ENCODE results near the gene TRIM74. TPM values are rescaled to one million over a fixed set of nuclear protein-coding genes. Genes with fewer than 3 reads are reported as not detected.
"Not testable (repeated sequence)": the region's sequence is repeated elsewhere in the genome, so short reads cannot be mapped to it uniquely, and the experiment has no call there.

Gene TRIM74
- total RNA-seq (2014; rRNA removed; shearing (Covaris generic)) (not detected in 2 replicates), polyA plus RNA-seq (2016; fragmentation: Nextera tagmentation; extraction: Ambion mirVana) (not detected in 2 replicates)

DNA sequence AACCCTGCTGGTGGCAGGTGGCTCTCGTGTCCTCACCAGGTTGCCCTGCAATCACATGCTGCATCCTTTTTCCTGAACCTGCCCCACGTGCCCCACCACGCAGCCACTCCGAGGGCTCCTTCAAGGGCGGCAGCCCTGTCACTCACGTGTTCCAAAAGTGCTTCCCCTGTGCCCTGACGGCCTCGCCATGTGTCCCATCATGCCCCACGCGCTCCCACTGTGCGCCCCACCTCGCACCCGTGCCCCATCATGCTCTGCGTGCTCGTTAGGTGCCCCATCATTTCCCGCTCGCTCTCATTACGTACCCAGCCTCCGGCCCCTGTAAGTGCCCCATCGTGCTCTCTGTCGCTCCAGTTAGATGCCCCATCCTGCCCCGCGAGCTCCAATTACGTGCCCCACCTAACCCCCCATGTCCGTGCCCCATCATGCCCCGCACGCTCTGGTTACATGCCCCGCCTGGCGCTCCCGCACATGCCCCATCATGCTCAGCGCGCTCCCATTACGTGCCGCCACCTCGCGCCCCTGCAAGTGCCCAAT, at the start of gene TRIM74:
Gene TRIM74, minus strand, starts transcription at position 487 of the 537 bp plus-strand sequence. CDS start 3,309 bp downstream, outside the sequence.
- H3K4me2 ChIP-seq (ENCODE audit: unreplicated experiment); H3K9me3 ChIP-seq (ENCODE audit: low read depth); H3K36me3 ChIP-seq (ENCODE audit: low read depth); DNase-seq; in situ Hi-C loops (cut with MboI); H3K9me2 ChIP-seq (ENCODE audit: insufficient read depth); H3K27me3 ChIP-seq (replicated peaks; ENCODE audit: insufficient read depth); H3F3A ChIP-seq (ENCODE audit: insufficient read depth); H3K4me3 ChIP-seq; H3K27ac ChIP-seq; H3K79me2 ChIP-seq (ENCODE audit: insufficient read depth); H4K20me1 ChIP-seq (ENCODE audit: insufficient read depth); H3K9ac ChIP-seq; H3K4me1 ChIP-seq (ENCODE audit: insufficient read depth); H2AFZ ChIP-seq: not testable (repeated sequence)
- 61% methylated on average over 13 of the region's 36 CpGs; no CpG with 5 or more reads in 1 of the 2 experiments for WGBS, 2 experiments (ENCODE audit: low coverage in 1 of 2, low lambda C conversion rate in 2 of 2, missing lambda C conversion rate in 2 of 2)

DNA sequence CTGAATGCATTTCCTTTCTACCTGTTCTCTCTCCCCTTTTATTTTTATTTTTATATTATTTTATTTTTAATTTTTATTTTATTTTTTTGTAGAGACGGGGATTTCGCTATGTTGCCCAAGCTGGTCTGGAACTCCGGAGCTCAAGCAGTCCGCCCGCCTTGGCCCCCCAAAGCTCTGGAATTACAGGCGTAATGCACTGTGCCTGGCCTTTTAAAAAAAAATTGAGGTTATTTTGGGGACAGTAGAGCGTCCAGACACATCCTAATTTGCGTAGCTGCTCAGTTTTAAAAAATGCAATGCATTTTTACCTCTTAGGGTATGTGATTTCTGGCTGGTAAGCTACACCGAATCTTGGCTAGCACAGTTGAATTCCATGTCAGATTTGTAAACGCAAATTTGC, 37.2 kb upstream of the TRIM74 start:
- H3K9me3 ChIP-seq (ENCODE audit: low read depth); H3K9me2 ChIP-seq (ENCODE audit: insufficient read depth); DNase-seq; H3K4me1 ChIP-seq (ENCODE audit: insufficient read depth); H3F3A ChIP-seq (ENCODE audit: insufficient read depth); H3K36me3 ChIP-seq (ENCODE audit: low read depth); H4K20me1 ChIP-seq (ENCODE audit: insufficient read depth); H2AFZ ChIP-seq; H3K27me3 ChIP-seq (replicated peaks; ENCODE audit: insufficient read depth); in situ Hi-C loops (cut with MboI): not testable (repeated sequence)
- peaks cover 11% of the 10 kb centered on the region for H3K79me2 ChIP-seq (ENCODE audit: insufficient read depth)
- H3K27ac ChIP-seq = peak overlapping the region; percentile 38
- 4 to 6% methylated on average over 10 of the region's 10 CpGs for WGBS, 2 experiments (ENCODE audit: low coverage in 1 of 2, low lambda C conversion rate in 2 of 2, missing lambda C conversion rate in 2 of 2)
- peak overlapping the region; percentile 74 for H3K4me3 ChIP-seq
- H3K4me2 ChIP-seq (ENCODE audit: unreplicated experiment) = peak overlapping the region; percentile 82
- H3K9ac ChIP-seq = peak overlapping the region; percentile 70

DNA sequence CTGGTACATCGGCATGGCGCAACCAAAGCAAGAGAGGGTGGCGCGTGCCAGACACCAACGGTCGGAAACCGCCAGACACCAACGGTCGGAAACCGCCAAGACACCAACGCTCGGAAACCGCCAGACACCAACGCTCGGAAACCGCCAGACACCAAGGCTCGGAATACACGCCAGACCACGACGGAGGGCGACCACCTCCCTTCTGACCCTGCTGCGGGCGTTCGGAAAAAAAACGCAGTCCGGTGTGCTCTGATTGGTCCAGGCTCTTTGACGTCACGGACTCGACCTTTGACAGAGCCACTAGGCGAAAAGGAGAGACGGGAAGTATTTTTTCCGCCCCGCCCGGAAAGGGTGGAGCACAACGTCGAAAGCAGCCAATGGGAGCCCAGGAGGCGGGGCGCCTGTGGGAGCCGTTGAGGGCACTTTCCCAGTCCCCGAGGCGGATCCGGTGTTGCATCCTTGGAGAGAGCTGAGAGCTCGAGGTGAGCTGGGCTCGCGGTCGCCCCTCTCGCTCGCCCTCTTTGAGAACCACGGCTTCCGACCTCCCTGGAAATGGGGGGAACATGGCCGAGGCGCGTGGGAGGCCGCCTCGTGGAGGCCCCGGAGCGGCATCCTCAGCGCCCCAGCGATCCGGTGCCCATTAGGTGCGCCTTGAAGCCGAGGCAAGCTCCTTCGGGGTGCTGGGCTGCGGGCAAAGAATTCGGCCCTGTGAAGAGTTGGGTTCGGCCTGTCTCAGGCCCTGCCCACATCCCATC, 36.6 kb upstream of the TRIM74 start:
- H3K36me3 ChIP-seq (ENCODE audit: low read depth); H3F3A ChIP-seq (ENCODE audit: insufficient read depth); H3K4me1 ChIP-seq (ENCODE audit: insufficient read depth); H3K4me2 ChIP-seq (ENCODE audit: unreplicated experiment); H4K20me1 ChIP-seq (ENCODE audit: insufficient read depth); H3K9me3 ChIP-seq (ENCODE audit: low read depth); H3K9me2 ChIP-seq (ENCODE audit: insufficient read depth); H3K27me3 ChIP-seq (replicated peaks; ENCODE audit: insufficient read depth); in situ Hi-C loops (cut with MboI): not testable (repeated sequence)
- Histone ChIP-seq H3K4me3 (peak overlapping the region; percentile 74), H3K9ac (peak overlapping the region; percentile 81), H2AFZ (peak overlapping the region; percentile 77), H3K27ac (peak overlapping the region; percentile 83), H3K79me2 (ENCODE audit: insufficient read depth) (peaks cover 12% of the 10 kb centered on the region)
- DNase-seq = peak; percentile 69
- 0 to 1% methylated on average over 47 to 50 of the region's 66 CpGs for whole genome bisulfite sequencing, 2 experiments (ENCODE audit: low coverage in 1 of 2, low lambda C conversion rate in 2 of 2, missing lambda C conversion rate in 2 of 2)

DNA sequence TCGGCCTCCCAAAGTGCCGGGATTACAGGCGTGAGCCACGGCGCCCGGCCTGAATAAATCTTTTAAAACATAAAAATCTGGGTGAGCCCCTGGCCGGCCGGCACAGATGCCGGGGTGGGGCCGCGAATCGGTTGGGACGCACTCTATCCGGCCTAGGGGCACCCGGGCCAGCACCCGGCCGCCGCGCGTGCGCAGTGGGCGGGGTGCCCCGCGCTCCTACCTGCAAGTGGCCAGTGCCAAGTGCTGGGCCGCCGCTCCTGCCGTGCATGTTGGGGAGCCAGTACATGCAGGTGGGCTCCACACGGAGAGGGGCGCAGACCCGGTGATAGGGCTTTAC, 36.1 kb upstream of the TRIM74 start:
- H3K27me3 ChIP-seq (replicated peaks; ENCODE audit: insufficient read depth); in situ Hi-C loops (cut with MboI); H3K4me1 ChIP-seq (ENCODE audit: insufficient read depth); H3K9me2 ChIP-seq (ENCODE audit: insufficient read depth); H3K4me2 ChIP-seq (ENCODE audit: unreplicated experiment); H3K36me3 ChIP-seq (ENCODE audit: low read depth); H4K20me1 ChIP-seq (ENCODE audit: insufficient read depth); H3F3A ChIP-seq (ENCODE audit: insufficient read depth); DNase-seq; H3K9me3 ChIP-seq (ENCODE audit: low read depth): not testable (repeated sequence)
- WGBS, 2 experiments (ENCODE audit: low coverage in 1 of 2, low lambda C conversion rate in 2 of 2, missing lambda C conversion rate in 2 of 2) = 0% methylated on average over 17 to 22 of the region's 30 CpGs
- Histone ChIP-seq H2AFZ (peak overlapping the region; percentile 77; the same call in 1 of the 2 replicates), H3K9ac (peak overlapping the region; percentile 81), H3K4me3 (peak overlapping the region; percentile 74), H3K79me2 (ENCODE audit: insufficient read depth) (peaks cover 12% of the 10 kb centered on the region), H3K27ac (peak overlapping the region; percentile 83)

DNA sequence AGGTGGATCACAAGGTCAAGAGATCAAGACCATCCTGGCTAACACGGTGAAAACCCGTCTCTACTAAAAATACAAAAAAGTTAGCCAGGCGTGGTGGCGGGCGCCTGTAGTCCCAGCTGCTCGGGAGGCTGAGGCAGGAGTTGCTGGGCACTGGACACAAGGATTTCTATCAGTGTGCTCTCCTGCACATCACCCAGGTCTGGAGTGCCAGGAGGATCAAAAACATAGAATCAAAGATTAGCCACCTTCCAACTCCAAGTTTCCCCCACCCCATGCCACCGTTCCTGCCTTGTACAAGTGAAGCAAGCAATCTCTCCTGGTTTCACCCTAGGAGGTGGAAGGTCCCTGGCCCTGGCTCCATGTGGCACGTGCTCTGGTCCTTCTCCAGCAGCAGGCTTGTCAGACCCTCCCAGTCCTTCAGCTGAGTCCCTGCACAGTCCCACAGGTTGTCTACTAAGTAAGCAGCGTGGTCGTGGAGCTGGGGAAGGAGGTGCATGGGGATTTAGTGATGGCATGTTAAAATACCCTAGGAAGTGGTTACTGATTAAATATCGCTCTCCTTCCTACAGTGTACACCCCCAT, 28.7 kb upstream of the TRIM74 start:
- H3K27ac ChIP-seq; H3K4me3 ChIP-seq; H3K4me2 ChIP-seq (ENCODE audit: unreplicated experiment); H3K9ac ChIP-seq; H3K27me3 ChIP-seq (replicated peaks; ENCODE audit: insufficient read depth); H3F3A ChIP-seq (ENCODE audit: insufficient read depth); H3K36me3 ChIP-seq (ENCODE audit: low read depth); H3K4me1 ChIP-seq (ENCODE audit: insufficient read depth); in situ Hi-C loops (cut with MboI); H4K20me1 ChIP-seq (ENCODE audit: insufficient read depth); H3K79me2 ChIP-seq (ENCODE audit: insufficient read depth); DNase-seq; H3K9me2 ChIP-seq (ENCODE audit: insufficient read depth); H2AFZ ChIP-seq; H3K9me3 ChIP-seq (ENCODE audit: low read depth): not testable (repeated sequence)
- no CpG with 5 or more reads among the region's 11 CpGs for WGBS, 2 experiments (ENCODE audit: low coverage in 1 of 2, low lambda C conversion rate in 2 of 2, missing lambda C conversion rate in 2 of 2)

DNA sequence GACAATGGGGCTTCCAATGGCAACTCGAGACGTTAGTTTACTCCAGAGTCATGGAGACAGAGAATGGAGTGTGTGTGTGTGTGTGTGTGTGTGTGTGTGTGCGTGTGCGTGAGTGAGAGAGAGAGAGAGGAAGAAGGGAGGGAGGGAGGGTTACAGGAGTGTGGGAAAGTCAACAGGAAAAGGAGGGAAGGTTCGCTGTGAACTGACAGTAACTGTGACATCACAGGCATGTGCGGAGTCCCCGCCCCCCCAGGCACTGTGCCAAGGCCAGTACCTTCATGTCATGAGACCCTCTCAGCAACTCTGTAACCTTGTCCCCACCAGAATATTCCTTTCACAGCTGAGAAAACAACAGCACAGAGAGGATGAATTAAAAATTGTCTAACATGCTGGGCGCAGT, 28.2 kb upstream of the TRIM74 start:
- H3K9me2 ChIP-seq (ENCODE audit: insufficient read depth); H3K79me2 ChIP-seq (ENCODE audit: insufficient read depth); H3F3A ChIP-seq (ENCODE audit: insufficient read depth); H3K9ac ChIP-seq; H3K4me1 ChIP-seq (ENCODE audit: insufficient read depth); H3K27me3 ChIP-seq (replicated peaks; ENCODE audit: insufficient read depth); in situ Hi-C loops (cut with MboI); H3K27ac ChIP-seq; H4K20me1 ChIP-seq (ENCODE audit: insufficient read depth); DNase-seq; H3K4me3 ChIP-seq; H3K36me3 ChIP-seq (ENCODE audit: low read depth); H3K4me2 ChIP-seq (ENCODE audit: unreplicated experiment); H3K9me3 ChIP-seq (ENCODE audit: low read depth); H2AFZ ChIP-seq: not testable (repeated sequence)
- WGBS, 2 experiments (ENCODE audit: low coverage in 1 of 2, low lambda C conversion rate in 2 of 2, missing lambda C conversion rate in 2 of 2) = 93 to 98% methylated on average over 4 of the region's 8 CpGs

DNA sequence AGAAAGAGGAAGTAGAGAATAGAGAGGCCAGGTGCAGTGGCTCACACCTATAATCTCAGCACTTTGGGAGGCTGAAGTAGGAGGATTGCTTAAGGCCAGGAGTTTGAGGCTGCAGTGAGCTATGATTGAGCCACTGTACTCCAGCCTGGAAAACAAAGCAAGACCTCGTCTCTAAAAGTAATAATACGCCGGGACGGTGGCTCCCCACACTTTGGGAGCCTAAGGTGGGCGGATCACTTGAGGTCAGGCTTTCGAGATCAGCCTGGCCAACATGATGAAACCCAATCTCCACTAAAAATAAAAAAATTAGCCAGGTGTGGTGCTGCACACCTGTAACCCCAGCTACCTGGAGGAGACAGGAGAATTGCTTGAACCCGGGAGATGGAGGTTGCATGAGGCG, 26.2 kb upstream of the TRIM74 start:
- H3K9me2 ChIP-seq (ENCODE audit: insufficient read depth); H3K4me3 ChIP-seq; H3K79me2 ChIP-seq (ENCODE audit: insufficient read depth); H3K4me2 ChIP-seq (ENCODE audit: unreplicated experiment); H3F3A ChIP-seq (ENCODE audit: insufficient read depth); H3K9ac ChIP-seq; H3K27ac ChIP-seq; H3K4me1 ChIP-seq (ENCODE audit: insufficient read depth); in situ Hi-C loops (cut with MboI); H3K27me3 ChIP-seq (replicated peaks; ENCODE audit: insufficient read depth); H3K9me3 ChIP-seq (ENCODE audit: low read depth); H2AFZ ChIP-seq; H4K20me1 ChIP-seq (ENCODE audit: insufficient read depth); H3K36me3 ChIP-seq (ENCODE audit: low read depth); DNase-seq: not testable (repeated sequence)
- WGBS, 2 experiments (ENCODE audit: low coverage in 1 of 2, low lambda C conversion rate in 2 of 2, missing lambda C conversion rate in 2 of 2) = 98 to 100% methylated on average over 7 to 8 of the region's 8 CpGs

Data from GM23248 (cell line).